ENCODE data around the gene RETREG1.

The RETREG1 gene

GRCh38 chr5:16606628-16607027, 10.2 kb downstream of the RETREG1 start:
- DNase-seq (ENCODE audit: low read depth, low spot score), result no peak
- Histone ChIP-seq H3K27ac (no peak overlapping the region), H3K36me3 (ENCODE audit: insufficient read depth, low read length) (no peaks in the 10 kb centered on the region), H3K9me3 (ENCODE audit: low read depth, low read length) (no peaks in the 10 kb centered on the region), H3K9ac (ENCODE audit: insufficient read length) (no peak overlapping the region), H3K4me3 (no peak overlapping the region)
- TF ChIP-seq POLR2AphosphoS5 (IDR thresholded peaks at IDR 0.05; ENCODE audit: borderline replicate concordance, low read depth, low read length) (no peak), EZH2 (IDR thresholded peaks at IDR 0.05) (no peak), FOXP2 (optimal IDR thresholded peaks at IDR 0.05; ENCODE audit: control extremely low read depth, extremely low read length, insufficient read depth) (no peak)

- Histone ChIP-seq H3K4me3 (no peak overlapping the region), H3K9ac (ENCODE audit: insufficient read length) (no peak overlapping the region), H3K36me3 (ENCODE audit: insufficient read depth, low read length) (no peaks in the 10 kb centered on the region), H3K27ac (no peak overlapping the region), H3K9me3 (ENCODE audit: low read depth, low read length) (no peaks in the 10 kb centered on the region)
- TF ChIP-seq POLR2AphosphoS5 (IDR thresholded peaks at IDR 0.05; ENCODE audit: borderline replicate concordance, low read depth, low read length) (no peak), EZH2 (IDR thresholded peaks at IDR 0.05) (no peak), FOXP2 (optimal IDR thresholded peaks at IDR 0.05; ENCODE audit: control extremely low read depth, extremely low read length, insufficient read depth) (no peak)
- no peak for DNase-seq (ENCODE audit: low read depth, low spot score)
These were observed 13.1 kb downstream of the RETREG1 start for GRCh38 chr5:16603701-16604100.

GRCh38 chr5:16603295-16603694, 13.5 kb downstream of the RETREG1 start:
- Histone ChIP-seq H3K9me3 (ENCODE audit: low read depth, low read length) (no peaks in the 10 kb centered on the region), H3K4me3 (no peak overlapping the region), H3K36me3 (ENCODE audit: insufficient read depth, low read length) (no peaks in the 10 kb centered on the region), H3K27ac (no peak overlapping the region), H3K9ac (ENCODE audit: insufficient read length) (no peak overlapping the region)
- DNase-seq (ENCODE audit: low read depth, low spot score), result no peak
- TF ChIP-seq FOXP2 (optimal IDR thresholded peaks at IDR 0.05; ENCODE audit: control extremely low read depth, extremely low read length, insufficient read depth) (no peak), EZH2 (IDR thresholded peaks at IDR 0.05) (no peak), POLR2AphosphoS5 (IDR thresholded peaks at IDR 0.05; ENCODE audit: borderline replicate concordance, low read depth, low read length) (no peak)

GRCh38 chr5:16602182-16602581, 14.6 kb downstream of the RETREG1 start:
- H3K9me3 ChIP-seq (ENCODE audit: low read depth, low read length), result no peaks in the 10 kb centered on the region
- TF ChIP-seq POLR2AphosphoS5 (IDR thresholded peaks at IDR 0.05; ENCODE audit: borderline replicate concordance, low read depth, low read length) (no peak), EZH2 (IDR thresholded peaks at IDR 0.05) (no peak), FOXP2 (optimal IDR thresholded peaks at IDR 0.05; ENCODE audit: control extremely low read depth, extremely low read length, insufficient read depth) (no peak)
- no peak for DNase-seq (ENCODE audit: low read depth, low spot score)
- H3K4me3 ChIP-seq, result no peak overlapping the region
- H3K27ac ChIP-seq, result no peak overlapping the region
- no peaks in the 10 kb centered on the region for H3K36me3 ChIP-seq (ENCODE audit: insufficient read depth, low read length)
- H3K9ac ChIP-seq (ENCODE audit: insufficient read length), result no peak overlapping the region

DNA sequence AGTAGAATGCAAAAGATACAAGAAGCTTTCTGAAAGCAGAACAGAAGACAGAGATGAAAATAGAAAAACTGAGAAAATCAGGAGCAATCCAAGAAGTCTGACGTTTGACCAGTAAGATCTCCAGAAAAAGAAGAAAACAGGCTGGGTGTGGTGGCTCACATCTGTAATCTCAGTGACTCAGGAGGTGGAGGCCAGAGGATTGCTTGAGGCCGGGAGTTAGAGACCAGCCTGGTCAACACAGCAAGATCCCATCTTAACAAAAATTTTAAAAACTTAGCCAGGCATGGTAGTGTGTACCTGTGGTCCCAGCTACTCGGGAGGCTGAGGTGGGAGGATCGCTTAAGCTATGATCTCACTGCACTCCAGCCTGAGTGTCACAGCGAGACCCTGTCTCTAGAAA, 15.9 kb downstream of the RETREG1 start:
- TF ChIP-seq FOXP2 (optimal IDR thresholded peaks at IDR 0.05; ENCODE audit: control extremely low read depth, extremely low read length, insufficient read depth), result no peak
- no peak for TF ChIP-seq POLR2AphosphoS5 (IDR thresholded peaks at IDR 0.05; ENCODE audit: borderline replicate concordance, low read depth, low read length)
- Histone ChIP-seq H3K4me3 (no peak overlapping the region), H3K36me3 (ENCODE audit: insufficient read depth, low read length) (no peaks in the 10 kb centered on the region), H3K27ac (no peak overlapping the region), H3K9ac (ENCODE audit: insufficient read length) (no peak overlapping the region), H3K9me3 (ENCODE audit: low read depth, low read length) (no peaks in the 10 kb centered on the region)
- DNase-seq (ENCODE audit: low read depth, low spot score), result no peak

DNA sequence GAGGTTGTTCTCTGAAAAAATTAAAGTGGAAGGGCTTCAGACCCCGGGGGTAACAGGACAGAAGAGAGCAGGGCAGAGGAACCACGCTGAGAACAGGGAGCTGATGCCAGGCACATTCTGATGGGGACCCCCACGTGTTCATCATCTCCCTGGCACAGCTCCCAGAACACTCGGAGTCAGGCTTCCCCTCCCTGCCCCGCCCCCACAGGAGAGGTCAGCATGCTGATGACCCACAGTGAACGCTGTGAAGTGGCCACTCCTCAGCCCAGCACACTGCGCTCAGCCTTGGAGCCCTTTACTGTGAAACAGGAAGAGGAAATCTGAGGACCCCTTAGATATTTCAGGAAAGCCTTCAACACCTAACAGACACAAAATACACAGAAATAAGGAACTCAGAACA, 16.4 kb downstream of the RETREG1 start:
- no peak for TF ChIP-seq FOXP2 (optimal IDR thresholded peaks at IDR 0.05; ENCODE audit: control extremely low read depth, extremely low read length, insufficient read depth)
- TF ChIP-seq EZH2 (IDR thresholded peaks at IDR 0.05), result no peak
- TF ChIP-seq POLR2AphosphoS5 (IDR thresholded peaks at IDR 0.05; ENCODE audit: borderline replicate concordance, low read depth, low read length), result no peak
- no peak overlapping the region for H3K27ac ChIP-seq
- H3K9ac ChIP-seq (ENCODE audit: insufficient read length), result no peak overlapping the region
- H3K9me3 ChIP-seq (ENCODE audit: low read depth, low read length), result no peaks in the 10 kb centered on the region
- no peak overlapping the region for H3K4me3 ChIP-seq
- DNase-seq (ENCODE audit: low read depth, low spot score), result no peak
- H3K36me3 ChIP-seq (ENCODE audit: insufficient read depth, low read length), result no peaks in the 10 kb centered on the region

DNA sequence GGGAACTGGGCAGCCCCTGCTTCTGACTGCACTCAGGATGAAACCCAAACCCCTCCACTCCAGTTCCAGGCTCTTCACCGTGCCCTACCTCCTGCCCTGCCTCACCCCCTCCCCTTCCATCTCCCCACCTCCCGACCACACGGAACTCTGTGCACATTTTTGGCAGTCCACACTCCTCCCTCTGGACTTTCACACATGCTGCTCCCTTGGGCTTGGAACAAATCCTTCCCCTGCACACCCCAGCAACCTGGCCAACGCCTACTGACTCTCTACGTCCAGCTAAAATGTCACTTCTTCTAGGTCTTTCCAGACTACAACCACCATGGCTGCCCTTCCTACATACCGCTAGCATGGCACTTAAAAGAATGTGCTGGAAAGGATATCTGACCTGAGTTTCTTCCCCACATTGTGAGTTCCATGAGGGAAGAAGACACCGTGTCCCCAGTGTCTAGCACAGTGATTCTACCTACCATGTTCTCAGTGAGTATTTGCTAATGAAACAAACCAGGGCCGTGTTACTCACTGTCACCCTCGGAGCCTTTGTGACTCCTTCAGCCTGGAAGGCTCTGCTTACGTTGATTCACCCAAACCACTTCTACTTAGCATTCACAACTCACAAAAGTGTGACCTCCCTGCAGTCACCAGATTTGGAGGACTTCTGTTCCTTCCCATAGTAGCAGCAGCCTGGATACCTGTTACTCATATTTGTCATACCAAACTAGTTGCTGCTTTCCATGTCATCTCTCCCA, 18.7 kb downstream of the RETREG1 start:
- no peak for DNase-seq (ENCODE audit: low read depth, low spot score)
- Histone ChIP-seq H3K4me3 (no peak overlapping the region), H3K36me3 (ENCODE audit: insufficient read depth, low read length) (no peaks in the 10 kb centered on the region), H3K9ac (ENCODE audit: insufficient read length) (no peak overlapping the region), H3K27ac (no peak overlapping the region), H3K9me3 (ENCODE audit: low read depth, low read length) (no peaks in the 10 kb centered on the region)
- TF ChIP-seq POLR2AphosphoS5 (IDR thresholded peaks at IDR 0.05; ENCODE audit: borderline replicate concordance, low read depth, low read length) (no peak), FOXP2 (optimal IDR thresholded peaks at IDR 0.05; ENCODE audit: control extremely low read depth, extremely low read length, insufficient read depth) (no peak), EZH2 (IDR thresholded peaks at IDR 0.05) (no peak)

DNA sequence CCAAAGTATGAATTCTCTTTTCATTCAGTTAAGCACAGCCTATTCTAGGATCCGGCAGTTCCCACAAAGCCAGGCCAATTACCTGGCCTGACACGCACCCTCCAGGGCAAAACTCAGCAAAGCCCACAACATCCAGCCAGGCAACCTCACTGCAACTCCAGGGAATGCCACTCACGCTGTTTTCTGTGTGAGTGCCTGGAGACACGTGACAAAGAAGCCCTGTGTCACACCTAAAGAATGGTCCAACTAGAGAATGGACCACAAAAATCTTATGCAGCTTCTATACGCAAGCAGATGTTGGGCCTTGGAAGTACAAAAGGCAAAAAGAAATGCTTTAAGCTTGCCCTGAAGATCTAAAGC, 20.2 kb downstream of the RETREG1 start:
- DNase-seq (ENCODE audit: low read depth, low spot score), result no peak
- no peak overlapping the region for H3K4me3 ChIP-seq
- H3K36me3 ChIP-seq (ENCODE audit: insufficient read depth, low read length), result no peaks in the 10 kb centered on the region
- H3K9me3 ChIP-seq (ENCODE audit: low read depth, low read length), result no peaks in the 10 kb centered on the region
- no peak overlapping the region for H3K27ac ChIP-seq
- TF ChIP-seq POLR2AphosphoS5 (IDR thresholded peaks at IDR 0.05; ENCODE audit: borderline replicate concordance, low read depth, low read length) (no peak), FOXP2 (optimal IDR thresholded peaks at IDR 0.05; ENCODE audit: control extremely low read depth, extremely low read length, insufficient read depth) (no peak), EZH2 (IDR thresholded peaks at IDR 0.05) (no peak)
- no peak overlapping the region for H3K9ac ChIP-seq (ENCODE audit: insufficient read length)
